HUES48 (cell line): ENCODE measurements around the gene C14orf93.

Experiments
- H3K27ac ChIP-seq: one replicate; pipeline ENCODE4 v1.7.0; 2013; ENCODE audit warnings: low read depth, low read length, inconsistent platforms
- H3K27me3 ChIP-seq: 2 replicates; pipeline ENCODE4 v1.6.1; 2013; ENCODE audit warnings: mild to moderate bottlenecking, low read length; ENCODE audit not compliant: control insufficient read depth, insufficient read depth
- H3K36me3 ChIP-seq: 2 replicates; pipeline ENCODE4 v1.6.1; 2013; ENCODE audit warnings: low read length; ENCODE audit not compliant: control insufficient read depth, insufficient read depth
- H3K4me1 ChIP-seq: 2 replicates; pipeline ENCODE4 v1.6.1; 2013; ENCODE audit warnings: mild to moderate bottlenecking, low read length; ENCODE audit not compliant: control insufficient read depth, insufficient read depth
- H3K4me3 ChIP-seq: 2 replicates; pipeline ENCODE4 v1.5.1; 2013; ENCODE audit warnings: mild to moderate bottlenecking, low read depth, low read length
- H3K9ac ChIP-seq: 2 replicates; pipeline ENCODE4 v1.6.1; 2013; ENCODE audit warnings: mild to moderate bottlenecking, low read depth, low read length, moderate library complexity
- H3K9me3 ChIP-seq: 2 replicates; pipeline ENCODE4 v1.6.1; 2013; ENCODE audit warnings: low read length; ENCODE audit not compliant: control insufficient read depth, insufficient read depth

The C14orf93 gene

GRCh38 chr14:22984959-22985658 is 24.8 kb downstream of the C14orf93 start:
- no peak overlapping the region for H3K4me3 ChIP-seq

DNA sequence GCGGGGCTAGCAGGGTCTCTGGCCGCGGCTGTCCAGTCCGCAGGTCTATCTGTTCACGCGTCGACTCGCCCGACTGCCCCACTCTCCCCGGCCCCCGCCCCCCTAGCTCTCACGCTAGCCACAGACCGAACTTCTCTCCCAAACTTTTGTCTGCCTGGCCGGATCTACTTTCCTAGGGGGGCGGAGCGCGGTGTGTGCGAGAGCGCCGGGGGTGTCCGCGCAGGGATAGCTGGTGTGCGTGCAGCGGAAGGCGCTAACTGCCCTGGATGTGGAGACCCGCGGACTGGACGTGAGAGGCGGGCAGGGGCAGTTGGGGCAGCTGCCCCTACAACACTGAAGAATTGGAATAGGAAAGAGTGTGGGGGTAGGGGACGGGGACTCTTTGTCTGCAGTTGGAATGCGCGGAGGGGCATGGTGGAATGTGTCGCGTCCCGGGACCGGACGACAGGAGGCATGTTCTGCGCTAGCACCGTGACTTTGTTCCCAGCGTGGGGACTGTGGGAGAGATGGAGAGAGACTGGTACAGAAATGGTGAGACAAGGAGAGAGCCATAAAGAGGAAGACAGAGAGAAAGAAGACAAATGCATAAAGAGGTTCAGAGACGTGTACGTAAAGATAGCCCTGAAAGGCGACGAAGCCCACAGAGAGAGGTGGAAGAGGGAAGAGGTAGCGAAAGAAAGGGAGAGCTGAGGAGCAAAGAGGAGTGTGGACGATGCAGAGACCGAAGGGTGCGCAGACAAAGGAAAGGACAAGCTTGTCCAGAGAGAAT is 27.3 kb downstream of the C14orf93 start, which contains the start of gene AJUBA:
AJUBA (minus strand) TSS at position 75 of the 769 bp plus-strand sequence. CDS start 285 bp downstream, outside the sequence.
- Histone ChIP-seq H3K27ac (peak within 1 kb of the TSS; percentile 75), H3K9ac (peak within 1 kb of the TSS; percentile 78), H3K4me1 (peaks cover 29% of the 10 kb centered on the region), H3K9me3 (no peaks in the 10 kb centered on the region), H3K4me3 (peak within 1 kb of the TSS; percentile 88), H3K36me3 (peaks cover 9% of the 10 kb centered on the region), H3K27me3 (peaks cover 8% of the 10 kb centered on the region; the same call in 1 of the 2 replicates)

More at GRCh38 chr14:22984959-22985658, 24.8 kb downstream of the C14orf93 start:
- H3K27ac ChIP-seq, result no peak overlapping the region
- no peak overlapping the region for H3K9ac ChIP-seq
- H3K36me3 ChIP-seq, result no peaks in the 10 kb centered on the region
- peaks cover 8% of the 10 kb centered on the region; the same call in 1 of the 2 replicates for H3K27me3 ChIP-seq
- no peaks in the 10 kb centered on the region for H3K9me3 ChIP-seq
- H3K4me1 ChIP-seq, result peaks cover 6% of the 10 kb centered on the region

GRCh38 chr14:22981876-22982476 is 28.0 kb downstream of the C14orf93 start:
- H3K27me3 ChIP-seq, result peaks cover 8% of the 10 kb centered on the region; the same call in 1 of the 2 replicates
- H3K36me3 ChIP-seq, result peaks cover 13% of the 10 kb centered on the region
- H3K27ac ChIP-seq, result peak overlapping the region; percentile 75
- H3K4me1 ChIP-seq, result peaks cover 35% of the 10 kb centered on the region
- no peaks in the 10 kb centered on the region for H3K9me3 ChIP-seq
- peak overlapping the region; percentile 78 for H3K9ac ChIP-seq
- peak overlapping the region; percentile 88 for H3K4me3 ChIP-seq

DNA sequence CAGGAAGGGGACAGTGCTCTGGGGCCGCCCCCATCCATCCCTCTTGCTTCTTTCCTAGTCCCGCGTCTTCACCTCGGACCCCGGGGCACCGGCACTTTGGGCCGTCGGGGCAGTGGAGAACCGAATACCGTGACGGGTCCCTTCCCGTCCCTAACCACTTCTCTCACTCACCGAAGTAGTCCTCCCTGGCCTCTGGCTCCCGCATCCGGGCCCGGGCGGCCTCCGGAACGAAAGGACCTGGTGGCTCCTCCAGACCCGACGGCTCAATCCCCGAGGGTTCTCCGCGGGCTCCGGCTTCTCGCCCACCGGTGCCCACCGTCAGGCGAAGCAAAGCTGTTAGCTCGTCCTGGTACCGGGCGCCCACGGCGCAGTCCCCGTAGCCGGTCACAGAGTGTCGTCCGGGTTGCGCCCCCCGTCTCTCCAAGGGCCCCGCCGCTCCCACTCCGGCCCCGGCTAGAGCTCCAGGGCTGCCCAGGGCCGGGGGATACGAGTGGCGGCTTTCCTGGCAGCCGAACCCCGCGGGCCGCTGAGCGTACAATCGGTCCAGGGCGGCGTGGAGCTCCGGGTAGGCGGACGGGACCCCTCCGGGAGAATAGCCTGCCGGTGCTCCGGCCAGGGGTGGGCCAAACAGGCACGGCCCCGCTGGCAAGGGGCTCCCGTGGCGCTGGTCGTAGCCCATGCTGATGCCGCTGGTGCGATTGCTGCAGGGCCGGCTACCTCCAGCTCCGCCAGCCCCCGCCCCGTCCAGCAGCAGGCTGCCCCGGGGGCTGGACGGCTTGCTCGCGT is 28.7 kb downstream of the C14orf93 start:
- H3K4me1 ChIP-seq, result peaks cover 41% of the 10 kb centered on the region
- peak overlapping the region; percentile 75 for H3K27ac ChIP-seq
- no peaks in the 10 kb centered on the region for H3K9me3 ChIP-seq
- H3K27me3 ChIP-seq, result peaks cover 8% of the 10 kb centered on the region; the same call in 1 of the 2 replicates
- peak overlapping the region; percentile 78 for H3K9ac ChIP-seq
- H3K36me3 ChIP-seq, result peaks cover 20% of the 10 kb centered on the region
- peak overlapping the region; percentile 88 for H3K4me3 ChIP-seq

DNA sequence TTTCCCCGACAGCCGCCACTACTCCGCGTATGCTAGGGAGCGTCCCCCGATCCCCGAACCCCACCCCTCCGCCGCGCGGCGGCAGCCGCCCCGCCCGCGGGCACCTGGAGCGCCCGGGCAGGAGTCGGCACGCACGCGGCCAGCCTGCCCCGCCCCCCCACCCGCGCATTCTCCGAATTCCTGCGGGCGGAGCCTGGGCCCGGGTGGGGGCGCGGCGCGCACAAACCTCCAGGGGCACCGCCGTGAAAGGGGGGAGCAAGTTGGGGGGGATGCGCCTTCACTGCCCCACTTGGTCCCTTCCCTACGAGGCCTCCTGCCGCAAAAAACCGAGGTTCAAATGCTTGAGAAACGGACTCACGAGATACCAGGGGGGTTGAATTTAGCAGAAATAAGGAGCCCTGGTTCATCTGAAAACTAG is 29.3 kb downstream of the C14orf93 start:
- Histone ChIP-seq H3K9ac (peak overlapping the region; percentile 78), H3K27ac (peak overlapping the region; percentile 75), H3K4me1 (peaks cover 44% of the 10 kb centered on the region), H3K4me3 (peak overlapping the region; percentile 88), H3K36me3 (peaks cover 25% of the 10 kb centered on the region), H3K27me3 (peaks cover 8% of the 10 kb centered on the region; the same call in 1 of the 2 replicates), H3K9me3 (no peaks in the 10 kb centered on the region)

DNA sequence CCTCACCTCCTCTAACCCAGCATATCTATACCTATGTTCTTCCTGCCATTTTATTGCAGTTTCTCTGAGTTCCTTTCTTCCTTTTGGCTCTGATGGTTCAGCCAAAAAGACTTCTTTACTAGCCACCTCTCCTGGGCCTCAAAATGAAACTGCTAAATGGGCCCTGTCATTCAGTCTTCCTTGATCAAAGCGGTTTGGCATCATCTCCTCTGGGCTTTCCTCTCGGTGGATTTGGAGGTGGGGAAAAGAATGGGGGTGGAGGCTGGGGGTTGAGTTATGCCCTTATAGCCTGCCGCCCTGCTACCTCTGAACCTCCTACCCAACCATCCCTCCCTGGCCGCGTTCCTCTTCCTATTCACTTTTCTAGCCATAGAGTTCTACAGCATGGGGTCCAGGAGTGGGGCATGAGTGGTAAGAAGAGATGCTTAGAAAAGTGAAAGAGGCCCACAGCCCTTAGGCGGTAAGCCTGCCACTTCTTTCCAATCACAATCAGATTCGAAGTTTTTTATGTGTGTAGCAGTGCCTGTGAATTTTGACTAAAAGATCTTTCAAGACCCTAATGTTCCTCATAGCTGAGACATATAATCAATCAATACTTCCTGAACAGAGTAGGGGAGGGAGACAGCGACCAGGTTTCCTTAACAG is 30.1 kb downstream of the C14orf93 start:
- H3K36me3 ChIP-seq, result peaks cover 32% of the 10 kb centered on the region
- peaks cover 8% of the 10 kb centered on the region; the same call in 1 of the 2 replicates for H3K27me3 ChIP-seq
- H3K4me1 ChIP-seq, result peaks cover 44% of the 10 kb centered on the region
- H3K9ac ChIP-seq, result peak overlapping the region; percentile 38; the same call in 1 of the 2 replicates
- peak overlapping the region; percentile 25 for H3K27ac ChIP-seq
- H3K4me3 ChIP-seq, result peak overlapping the region; percentile 75
- H3K9me3 ChIP-seq, result no peaks in the 10 kb centered on the region

- Histone ChIP-seq H3K4me3 (peak overlapping the region; percentile 75), H3K27me3 (peaks cover 8% of the 10 kb centered on the region; the same call in 1 of the 2 replicates), H3K4me1 (peaks cover 44% of the 10 kb centered on the region), H3K9me3 (no peaks in the 10 kb centered on the region), H3K27ac (peak overlapping the region; percentile 92), H3K36me3 (peaks cover 39% of the 10 kb centered on the region), H3K9ac (no peak overlapping the region)
Observed at GRCh38 chr14:22978981-22979671, 30.8 kb downstream of the C14orf93 start.

DNA sequence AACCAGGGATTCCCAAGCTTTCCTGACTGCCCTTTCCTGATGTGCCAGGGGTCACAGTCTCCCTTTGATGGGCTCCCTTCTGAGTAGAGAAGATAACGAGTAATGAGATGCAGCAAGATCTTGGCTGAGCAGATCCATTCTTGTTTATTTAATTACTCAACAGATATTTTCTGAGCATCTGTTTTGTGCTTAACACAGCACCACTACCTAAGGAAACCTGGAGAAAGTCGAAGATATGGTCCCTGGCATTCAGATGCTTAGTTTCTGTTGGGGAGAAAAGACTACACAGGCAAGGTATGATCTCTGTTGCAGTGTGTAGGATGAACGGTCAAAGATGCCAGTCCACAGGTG is 31.5 kb downstream of the C14orf93 start:
- H3K9me3 ChIP-seq, result no peaks in the 10 kb centered on the region
- H3K27ac ChIP-seq, result peak overlapping the region; percentile 92
- H3K27me3 ChIP-seq, result peaks cover 8% of the 10 kb centered on the region; the same call in 1 of the 2 replicates
- peaks cover 44% of the 10 kb centered on the region for H3K4me1 ChIP-seq
- peak overlapping the region; percentile 2; the same call in 1 of the 2 replicates for H3K9ac ChIP-seq
- H3K36me3 ChIP-seq, result peaks cover 44% of the 10 kb centered on the region
- peak overlapping the region; percentile 75; the same call in 1 of the 2 replicates for H3K4me3 ChIP-seq

DNA sequence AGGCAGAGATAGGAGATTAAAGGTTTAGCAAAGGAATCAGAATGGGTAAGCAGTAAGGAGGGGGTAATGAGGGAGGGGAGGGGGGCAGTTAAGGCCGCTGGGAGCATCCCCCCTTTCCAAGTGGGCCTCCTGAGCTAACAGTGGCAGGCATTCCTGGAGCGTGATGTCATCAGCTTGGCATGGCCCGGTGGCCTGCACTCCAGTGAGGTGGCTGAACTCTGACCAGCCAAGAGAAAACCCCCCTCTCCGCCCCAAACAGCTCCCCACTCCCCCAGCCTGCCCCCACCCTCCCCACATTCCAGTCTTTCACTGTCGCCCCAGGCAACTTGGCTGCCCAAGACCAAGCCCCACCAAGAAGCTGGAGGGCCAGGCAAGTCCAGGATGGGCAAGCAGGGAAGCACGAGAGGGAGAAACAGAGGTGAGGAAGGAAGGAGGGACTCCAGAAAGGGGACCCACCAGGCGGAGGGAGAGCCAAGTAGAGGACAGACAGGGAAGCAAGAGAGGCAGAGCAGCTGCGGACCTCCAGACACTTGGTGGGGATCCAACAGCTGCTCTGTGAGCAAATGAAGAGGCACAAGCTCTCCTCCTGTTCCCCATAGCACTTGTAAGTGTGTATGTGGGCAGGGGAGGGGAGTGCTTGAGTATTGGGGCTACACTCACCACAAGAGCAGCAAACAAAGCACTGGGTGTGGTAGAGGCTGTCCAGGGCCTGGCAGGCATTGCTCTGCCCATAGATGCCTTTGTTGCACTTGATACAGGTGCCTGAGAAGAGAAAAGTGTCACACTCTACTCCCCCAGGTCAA is 32.1 kb downstream of the C14orf93 start:
- Histone ChIP-seq H3K36me3 (peaks cover 50% of the 10 kb centered on the region), H3K27ac (peak overlapping the region; percentile 92), H3K9ac (peak overlapping the region; percentile 27; the same call in 1 of the 2 replicates), H3K4me3 (peak overlapping the region; percentile 38; the same call in 1 of the 2 replicates), H3K9me3 (no peaks in the 10 kb centered on the region), H3K4me1 (peaks cover 40% of the 10 kb centered on the region), H3K27me3 (peaks cover 8% of the 10 kb centered on the region; the same call in 1 of the 2 replicates)
